Lower leg skin (tissue), 3 donors: ENCODE data around the gene MAP2.

ENCODE experiments used
- CTCF ChIP-seq, 3 donors: fragments of 450-650 bp; IDR thresholded peaks; one replicate each; pipeline ENCODE4 v1.5.1; 2016; ENCODE audit warnings: antibody characterized with exemption in 3 of 3, mild to moderate bottlenecking in 3 of 3, moderate library complexity in 2 of 3
- POLR2A ChIP-seq, 2 donors: fragments of 450-650 bp; IDR thresholded peaks; one replicate each; pipeline ENCODE4 v1.6.1; 2016 to 2017; ENCODE audit warnings: antibody characterized with exemption in 2 of 2, mild to moderate bottlenecking in 1 of 2, moderate library complexity in 1 of 2

- TF ChIP-seq CTCF (IDR thresholded peaks at IDR 0.05) (no peak), POLR2A (IDR thresholded peaks at IDR 0.05) (no peak)
Measured at GRCh38 chr2:209753020-209753419, 329.2 kb downstream of the MAP2 start.
